ENCODE data around the gene MYOM1.

DNA sequence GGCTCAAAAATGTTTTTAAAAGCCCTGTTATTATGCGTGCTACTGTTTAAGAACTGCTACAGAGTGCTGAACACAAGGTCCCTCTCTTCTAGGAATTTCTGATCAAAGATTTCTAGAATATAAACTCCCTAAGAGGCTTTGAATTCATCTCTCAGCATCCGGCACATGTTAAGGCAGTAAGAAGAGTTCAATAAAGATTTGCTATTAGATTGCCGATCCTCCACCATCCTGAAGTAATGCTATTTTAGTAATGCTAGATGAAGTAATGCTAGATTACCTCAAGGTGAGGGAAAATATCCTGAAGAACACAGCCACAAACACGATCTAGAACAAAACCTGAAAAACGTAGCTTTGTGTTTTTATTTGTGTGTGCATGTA, 41.2 kb upstream of the MYOM1 start:
- TF ChIP-seq, protein P1, sequence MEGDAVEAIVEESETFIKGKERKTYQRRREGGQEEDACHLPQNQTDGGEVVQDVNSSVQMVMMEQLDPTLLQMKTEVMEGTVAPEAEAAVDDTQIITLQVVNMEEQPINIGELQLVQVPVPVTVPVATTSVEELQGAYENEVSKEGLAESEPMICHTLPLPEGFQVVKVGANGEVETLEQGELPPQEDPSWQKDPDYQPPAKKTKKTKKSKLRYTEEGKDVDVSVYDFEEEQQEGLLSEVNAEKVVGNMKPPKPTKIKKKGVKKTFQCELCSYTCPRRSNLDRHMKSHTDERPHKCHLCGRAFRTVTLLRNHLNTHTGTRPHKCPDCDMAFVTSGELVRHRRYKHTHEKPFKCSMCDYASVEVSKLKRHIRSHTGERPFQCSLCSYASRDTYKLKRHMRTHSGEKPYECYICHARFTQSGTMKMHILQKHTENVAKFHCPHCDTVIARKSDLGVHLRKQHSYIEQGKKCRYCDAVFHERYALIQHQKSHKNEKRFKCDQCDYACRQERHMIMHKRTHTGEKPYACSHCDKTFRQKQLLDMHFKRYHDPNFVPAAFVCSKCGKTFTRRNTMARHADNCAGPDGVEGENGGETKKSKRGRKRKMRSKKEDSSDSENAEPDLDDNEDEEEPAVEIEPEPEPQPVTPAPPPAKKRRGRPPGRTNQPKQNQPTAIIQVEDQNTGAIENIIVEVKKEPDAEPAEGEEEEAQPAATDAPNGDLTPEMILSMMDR (IDR thresholded peaks at IDR 0.05; ENCODE audit: low read depth, low read length, poor library complexity, severe bottlenecking): no peak
- TF ChIP-seq EZH2phosphoT487 (IDR thresholded peaks at IDR 0.05; ENCODE audit: borderline replicate concordance, low read length): no peak

Data from DOHH2 (cell line).